PC-3 (cell line): ENCODE measurements around the gene ROR1.

Experiments
- CTCF ChIP-seq: fragments of 300-600 bp; sonication (generic); conservative IDR thresholded peaks from 2 replicates; pipeline ENCODE4 v1.5.1; 2017; ENCODE audit warnings: antibody characterized with exemption, low read depth, mild to moderate bottlenecking, low read length
- EZH2 ChIP-seq: fragments of 300-600 bp; sonication (generic); IDR thresholded peaks from one replicate; pipeline ENCODE4 v1.6.1; 2017; ENCODE audit warnings: antibody characterized with exemption, mild to moderate bottlenecking, low read length; ENCODE audit not compliant: unreplicated experiment
- EZH2phosphoT487 ChIP-seq: fragments of 300-600 bp; sonication (generic); IDR thresholded peaks from 2 replicates; pipeline ENCODE4 v1.6.1; 2018; ENCODE audit warnings: mild to moderate bottlenecking, antibody characterized with exemption, low read length, borderline replicate concordance

DNA sequence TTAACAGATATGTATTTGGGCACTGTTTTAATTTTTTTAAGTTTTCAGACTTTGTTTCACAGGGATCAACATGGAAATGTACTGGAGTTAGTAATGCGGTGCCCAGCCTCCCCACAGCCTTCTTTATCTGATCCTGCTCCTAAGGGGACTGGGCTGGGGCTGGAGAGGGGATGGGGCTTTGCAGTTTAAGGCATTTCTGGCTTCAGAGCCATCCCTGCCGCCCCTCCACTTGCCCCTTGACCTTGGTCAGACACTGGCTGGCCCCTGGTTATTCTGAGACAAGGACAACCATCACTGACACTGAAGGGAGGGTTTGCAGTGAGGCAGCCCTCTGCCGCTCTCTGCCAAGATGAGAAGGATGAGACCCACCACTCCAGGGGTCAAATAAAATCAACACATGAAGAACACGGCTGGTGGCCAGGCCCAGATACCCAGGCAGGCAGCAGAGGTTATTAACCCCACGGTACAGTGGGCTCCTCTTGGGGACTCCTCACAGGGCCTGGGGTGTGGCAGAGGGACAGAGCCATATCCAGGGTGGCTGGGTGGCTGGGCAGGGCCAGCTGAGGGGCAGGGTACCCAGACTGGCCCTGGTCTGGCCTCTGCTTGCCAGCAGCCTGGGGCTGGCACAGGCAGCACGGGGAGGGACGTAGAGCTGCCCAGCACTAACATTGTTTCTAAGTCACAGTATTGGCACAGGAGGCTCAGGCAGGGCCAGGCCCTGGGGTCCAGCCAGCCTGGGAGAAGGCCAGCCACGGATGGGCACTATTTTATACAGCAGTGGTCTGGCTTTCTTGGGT lies 422.5 kb downstream of the ROR1 start:
- TF ChIP-seq CTCF, result no peak
- TF ChIP-seq EZH2, result no peak
- no peak for TF ChIP-seq EZH2phosphoT487
